ENCODE measurements around the gene MAGI3.
A peak's percentile ranks its signal among the peaks of the same experiment; 100 is the strongest.

MAGI3 gene

DNA sequence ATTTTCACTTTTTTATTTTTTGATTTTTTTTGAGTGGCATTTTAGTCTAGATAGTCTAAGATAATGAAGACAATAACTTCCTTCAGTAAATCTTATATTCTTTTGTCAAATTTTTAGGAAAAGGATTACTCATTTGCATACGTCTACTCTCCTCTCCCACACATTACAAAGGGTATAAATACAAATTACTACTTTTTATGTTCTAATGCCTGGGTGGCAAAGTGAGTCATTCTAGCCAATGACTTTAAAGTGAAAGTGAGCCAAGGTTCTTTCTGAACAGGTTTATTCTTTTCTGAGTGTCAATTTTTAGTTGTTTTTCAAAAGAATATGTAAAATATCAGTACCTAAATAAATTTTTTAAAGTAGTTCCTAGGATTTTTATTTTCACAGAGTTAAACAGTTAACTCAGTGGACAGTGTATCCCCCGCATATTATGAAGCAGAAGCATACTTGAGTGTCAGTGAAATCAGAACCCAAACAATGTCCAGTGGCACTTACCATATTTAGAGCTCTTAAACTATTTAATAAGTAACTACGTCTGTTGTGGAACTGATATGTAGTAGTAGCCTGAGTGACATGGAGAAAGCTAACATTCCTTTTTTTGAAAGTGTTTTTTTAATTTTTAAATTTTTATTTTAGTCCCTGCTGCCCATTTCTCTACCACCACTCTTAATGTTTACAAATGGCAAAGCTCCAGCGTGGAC, 227.3 kb downstream of the MAGI3 start:
- peaks cover 0 to 10% of the 10 kb centered on the region in 2 experiments; a peak in 1 of 3 replicates for H3K36me3 ChIP-seq (ENCODE audit: control insufficient read depth in 2 of 2, insufficient read depth in 1 of 2, low read length in 2 of 2)
- POLR2A ChIA-PET: no interaction called here
- no peak overlapping the region for H3K27ac ChIP-seq (ENCODE audit: extremely low read depth, low read depth, low read length)
- H3K4me1 ChIP-seq (ENCODE audit: control insufficient read depth, insufficient read depth, low read length): no peaks in the 10 kb centered on the region
- no peaks in the 10 kb centered on the region for H3K9me3 ChIP-seq (ENCODE audit: control insufficient read depth, insufficient read depth, low read depth, low read length)
- TF ChIP-seq, protein P1, sequence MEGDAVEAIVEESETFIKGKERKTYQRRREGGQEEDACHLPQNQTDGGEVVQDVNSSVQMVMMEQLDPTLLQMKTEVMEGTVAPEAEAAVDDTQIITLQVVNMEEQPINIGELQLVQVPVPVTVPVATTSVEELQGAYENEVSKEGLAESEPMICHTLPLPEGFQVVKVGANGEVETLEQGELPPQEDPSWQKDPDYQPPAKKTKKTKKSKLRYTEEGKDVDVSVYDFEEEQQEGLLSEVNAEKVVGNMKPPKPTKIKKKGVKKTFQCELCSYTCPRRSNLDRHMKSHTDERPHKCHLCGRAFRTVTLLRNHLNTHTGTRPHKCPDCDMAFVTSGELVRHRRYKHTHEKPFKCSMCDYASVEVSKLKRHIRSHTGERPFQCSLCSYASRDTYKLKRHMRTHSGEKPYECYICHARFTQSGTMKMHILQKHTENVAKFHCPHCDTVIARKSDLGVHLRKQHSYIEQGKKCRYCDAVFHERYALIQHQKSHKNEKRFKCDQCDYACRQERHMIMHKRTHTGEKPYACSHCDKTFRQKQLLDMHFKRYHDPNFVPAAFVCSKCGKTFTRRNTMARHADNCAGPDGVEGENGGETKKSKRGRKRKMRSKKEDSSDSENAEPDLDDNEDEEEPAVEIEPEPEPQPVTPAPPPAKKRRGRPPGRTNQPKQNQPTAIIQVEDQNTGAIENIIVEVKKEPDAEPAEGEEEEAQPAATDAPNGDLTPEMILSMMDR (tag by site-specific recombination; IDR thresholded peaks at IDR 0.05): no peak
- no peak overlapping the region for H3K4me3 ChIP-seq (ENCODE audit: low read depth, low read length)
- CTCF ChIA-PET: interaction anchor here (0.6 kb wide), 1 partner anchor 26 kb away, joined by 3 read pairs; no protein-coding TSS in a partner anchor

DNA sequence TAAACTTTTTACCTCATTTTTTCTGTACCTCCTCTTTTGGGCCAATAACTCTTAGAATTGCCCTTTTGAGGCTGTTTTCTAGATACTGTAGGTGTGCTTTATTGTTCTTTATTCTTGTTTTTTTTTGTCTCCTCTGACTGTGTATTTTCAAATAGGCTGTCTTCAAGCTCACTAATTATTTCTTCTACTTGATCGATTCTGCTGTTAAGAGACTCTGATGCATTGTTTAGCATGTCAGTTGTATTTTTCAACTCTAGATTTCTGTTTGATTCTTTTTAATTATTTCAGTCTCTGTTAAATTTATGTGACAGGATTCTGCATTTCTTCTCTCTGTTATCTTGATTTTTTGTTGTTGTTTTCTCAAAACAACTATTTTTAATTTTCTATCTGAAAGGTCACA, 238.7 kb downstream of the MAGI3 start:
- Histone ChIP-seq H3K36me3 (ENCODE audit: control insufficient read depth in 2 of 2, insufficient read depth in 1 of 2, low read length in 2 of 2) (no peaks in the 10 kb centered on the region), H3K27ac (ENCODE audit: extremely low read depth, low read depth, low read length) (no peak overlapping the region), H3K9me3 (ENCODE audit: control insufficient read depth, insufficient read depth, low read depth, low read length) (no peaks in the 10 kb centered on the region), H3K4me3 (ENCODE audit: low read depth, low read length) (no peak overlapping the region), H3K4me1 (ENCODE audit: control insufficient read depth, insufficient read depth, low read length) (no peaks in the 10 kb centered on the region)
- ChIA-PET CTCF (interaction anchor here (0.6 kb wide), 1 partner anchor 206 kb away, joined by 3 read pairs; no protein-coding TSS in a partner anchor), POLR2A (no interaction called here)
- TF ChIP-seq SETDB1 (IDR thresholded peaks at IDR 0.05; ENCODE audit: insufficient read length, low read length) (peak; percentile 64), ZNF311 (tag by site-specific recombination; IDR thresholded peaks at IDR 0.05; ENCODE audit: borderline replicate concordance) (no peak)
- TF ChIP-seq, protein P2, sequence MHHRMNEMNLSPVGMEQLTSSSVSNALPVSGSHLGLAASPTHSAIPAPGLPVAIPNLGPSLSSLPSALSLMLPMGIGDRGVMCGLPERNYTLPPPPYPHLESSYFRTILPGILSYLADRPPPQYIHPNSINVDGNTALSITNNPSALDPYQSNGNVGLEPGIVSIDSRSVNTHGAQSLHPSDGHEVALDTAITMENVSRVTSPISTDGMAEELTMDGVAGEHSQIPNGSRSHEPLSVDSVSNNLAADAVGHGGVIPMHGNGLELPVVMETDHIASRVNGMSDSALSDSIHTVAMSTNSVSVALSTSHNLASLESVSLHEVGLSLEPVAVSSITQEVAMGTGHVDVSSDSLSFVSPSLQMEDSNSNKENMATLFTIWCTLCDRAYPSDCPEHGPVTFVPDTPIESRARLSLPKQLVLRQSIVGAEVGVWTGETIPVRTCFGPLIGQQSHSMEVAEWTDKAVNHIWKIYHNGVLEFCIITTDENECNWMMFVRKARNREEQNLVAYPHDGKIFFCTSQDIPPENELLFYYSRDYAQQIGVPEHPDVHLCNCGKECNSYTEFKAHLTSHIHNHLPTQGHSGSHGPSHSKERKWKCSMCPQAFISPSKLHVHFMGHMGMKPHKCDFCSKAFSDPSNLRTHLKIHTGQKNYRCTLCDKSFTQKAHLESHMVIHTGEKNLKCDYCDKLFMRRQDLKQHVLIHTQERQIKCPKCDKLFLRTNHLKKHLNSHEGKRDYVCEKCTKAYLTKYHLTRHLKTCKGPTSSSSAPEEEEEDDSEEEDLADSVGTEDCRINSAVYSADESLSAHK (tag by site-specific recombination; IDR thresholded peaks at IDR 0.05): no peak

DNA sequence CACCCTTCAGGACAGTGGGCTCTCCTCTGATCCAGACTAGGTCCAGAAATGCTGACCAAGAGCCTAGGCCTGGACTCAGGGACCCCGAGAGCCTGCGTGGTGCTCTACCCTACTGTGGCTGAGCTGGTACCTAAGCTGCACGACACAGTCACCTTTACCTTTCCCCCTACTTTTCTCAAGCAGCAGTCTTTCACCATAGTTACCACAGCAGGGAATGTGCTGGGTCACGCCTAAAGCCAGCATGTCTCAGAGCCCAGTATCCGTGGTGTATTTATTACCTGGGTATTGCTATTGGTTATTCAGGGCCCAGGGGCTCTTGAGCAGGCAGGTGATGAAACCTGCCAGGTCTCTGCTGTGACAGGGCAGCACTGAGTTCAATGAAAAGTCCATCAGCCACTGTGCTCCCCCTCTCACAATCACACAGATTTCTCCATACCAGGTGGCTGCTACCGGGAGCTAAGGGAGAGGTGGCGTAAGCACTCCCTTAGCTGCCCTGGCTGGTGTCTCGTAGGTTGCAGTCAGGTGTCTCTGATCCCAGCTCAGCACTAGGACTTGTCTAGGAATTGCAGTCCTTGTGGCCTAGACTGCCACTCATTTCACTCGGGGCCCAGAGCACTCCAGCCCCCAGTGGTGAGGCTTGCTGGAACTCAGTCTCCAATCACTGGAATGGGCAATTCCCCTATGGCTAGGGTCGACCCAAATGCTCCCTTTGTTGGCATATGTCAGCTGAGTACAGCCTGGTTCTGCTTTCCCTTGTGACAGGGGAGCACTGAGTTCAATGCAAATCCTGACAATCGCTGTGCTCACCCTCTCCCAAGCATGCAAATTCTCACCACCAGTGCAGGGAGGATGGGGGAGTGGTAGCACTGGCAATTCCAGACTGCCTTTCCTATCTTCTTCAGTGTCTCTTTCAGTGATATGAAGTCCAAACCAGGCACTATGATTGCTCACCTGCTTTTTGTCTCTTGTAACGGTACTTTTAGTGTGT, 240.3 kb downstream of the MAGI3 start:
- POLR2A ChIA-PET: interaction anchor here (0.6 kb wide), 1 partner anchor 87 kb away, joined by 6 read pairs; no protein-coding TSS in a partner anchor
- CTCF ChIA-PET: no interaction called here
- no peaks in the 10 kb centered on the region for H3K36me3 ChIP-seq (ENCODE audit: control insufficient read depth in 2 of 2, insufficient read depth in 1 of 2, low read length in 2 of 2)
- H3K27ac ChIP-seq (ENCODE audit: extremely low read depth, low read depth, low read length): no peak overlapping the region
- no peak overlapping the region for H3K4me3 ChIP-seq (ENCODE audit: low read depth, low read length)
- H3K9me3 ChIP-seq (ENCODE audit: control insufficient read depth, insufficient read depth, low read depth, low read length): no peaks in the 10 kb centered on the region
- H3K4me1 ChIP-seq (ENCODE audit: control insufficient read depth, insufficient read depth, low read length): no peaks in the 10 kb centered on the region
- no peak for TF ChIP-seq ZNF324 (tag by site-specific recombination; IDR thresholded peaks at IDR 0.05)
- TF ChIP-seq FEZF1 (tag by site-specific recombination; IDR thresholded peaks at IDR 0.05): no peak
- TF ChIP-seq, protein P3, sequence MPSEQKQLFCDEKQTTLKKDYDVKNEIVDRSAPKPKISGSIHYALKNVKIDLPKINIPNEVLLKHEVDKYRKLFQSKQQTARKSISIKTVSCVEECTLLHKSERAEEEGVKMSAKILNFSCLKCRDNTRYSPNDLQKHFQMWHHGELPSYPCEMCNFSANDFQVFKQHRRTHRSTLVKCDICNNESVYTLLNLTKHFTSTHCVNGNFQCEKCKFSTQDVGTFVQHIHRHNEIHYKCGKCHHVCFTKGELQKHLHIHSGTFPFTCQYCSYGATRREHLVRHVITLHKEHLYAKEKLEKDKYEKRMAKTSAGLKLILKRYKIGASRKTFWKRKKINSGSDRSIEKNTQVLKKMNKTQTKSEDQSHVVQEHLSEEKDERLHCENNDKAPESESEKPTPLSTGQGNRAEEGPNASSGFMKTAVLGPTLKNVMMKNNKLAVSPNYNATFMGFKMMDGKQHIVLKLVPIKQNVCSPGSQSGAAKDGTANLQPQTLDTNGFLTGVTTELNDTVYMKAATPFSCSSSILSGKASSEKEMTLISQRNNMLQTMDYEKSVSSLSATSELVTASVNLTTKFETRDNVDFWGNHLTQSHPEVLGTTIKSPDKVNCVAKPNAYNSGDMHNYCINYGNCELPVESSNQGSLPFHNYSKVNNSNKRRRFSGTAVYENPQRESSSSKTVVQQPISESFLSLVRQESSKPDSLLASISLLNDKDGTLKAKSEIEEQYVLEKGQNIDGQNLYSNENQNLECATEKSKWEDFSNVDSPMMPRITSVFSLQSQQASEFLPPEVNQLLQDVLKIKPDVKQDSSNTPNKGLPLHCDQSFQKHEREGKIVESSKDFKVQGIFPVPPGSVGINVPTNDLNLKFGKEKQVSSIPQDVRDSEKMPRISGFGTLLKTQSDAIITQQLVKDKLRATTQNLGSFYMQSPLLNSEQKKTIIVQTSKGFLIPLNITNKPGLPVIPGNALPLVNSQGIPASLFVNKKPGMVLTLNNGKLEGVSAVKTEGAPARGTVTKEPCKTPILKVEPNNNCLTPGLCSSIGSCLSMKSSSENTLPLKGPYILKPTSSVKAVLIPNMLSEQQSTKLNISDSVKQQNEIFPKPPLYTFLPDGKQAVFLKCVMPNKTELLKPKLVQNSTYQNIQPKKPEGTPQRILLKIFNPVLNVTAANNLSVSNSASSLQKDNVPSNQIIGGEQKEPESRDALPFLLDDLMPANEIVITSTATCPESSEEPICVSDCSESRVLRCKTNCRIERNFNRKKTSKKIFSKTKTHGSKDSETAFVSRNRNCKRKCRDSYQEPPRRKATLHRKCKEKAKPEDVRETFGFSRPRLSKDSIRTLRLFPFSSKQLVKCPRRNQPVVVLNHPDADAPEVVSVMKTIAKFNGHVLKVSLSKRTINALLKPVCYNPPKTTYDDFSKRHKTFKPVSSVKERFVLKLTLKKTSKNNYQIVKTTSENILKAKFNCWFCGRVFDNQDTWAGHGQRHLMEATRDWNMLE (tag by site-specific recombination; conservative IDR thresholded peaks at IDR 0.05; ENCODE audit: low read depth): no peak
- TF ChIP-seq, protein P1 (tag by site-specific recombination; IDR thresholded peaks at IDR 0.05): no peak
- no peak for TF ChIP-seq ZNF423 (tag by site-specific recombination; IDR thresholded peaks at IDR 0.05)
- no peak for TF ChIP-seq YY1 (tag by site-specific recombination; IDR thresholded peaks at IDR 0.05)
- no peak for TF ChIP-seq ZNF600 (tag by site-specific recombination; IDR thresholded peaks at IDR 0.05)
- TF ChIP-seq, protein P4, sequence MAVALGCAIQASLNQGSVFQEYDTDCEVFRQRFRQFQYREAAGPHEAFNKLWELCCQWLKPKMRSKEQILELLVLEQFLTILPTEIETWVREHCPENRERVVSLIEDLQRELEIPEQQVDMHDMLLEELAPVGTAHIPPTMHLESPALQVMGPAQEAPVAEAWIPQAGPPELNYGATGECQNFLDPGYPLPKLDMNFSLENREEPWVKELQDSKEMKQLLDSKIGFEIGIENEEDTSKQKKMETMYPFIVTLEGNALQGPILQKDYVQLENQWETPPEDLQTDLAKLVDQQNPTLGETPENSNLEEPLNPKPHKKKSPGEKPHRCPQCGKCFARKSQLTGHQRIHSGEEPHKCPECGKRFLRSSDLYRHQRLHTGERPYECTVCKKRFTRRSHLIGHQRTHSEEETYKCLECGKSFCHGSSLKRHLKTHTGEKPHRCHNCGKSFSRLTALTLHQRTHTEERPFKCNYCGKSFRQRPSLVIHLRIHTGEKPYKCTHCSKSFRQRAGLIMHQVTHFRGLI (tag by site-specific recombination; IDR thresholded peaks at IDR 0.05): no peak
- TF ChIP-seq HOXC10 (CRISPR knock-in tag; IDR thresholded peaks at IDR 0.05): no peak
- no peak for TF ChIP-seq RBAK (tag by site-specific recombination; IDR thresholded peaks at IDR 0.05)
- no peak for TF ChIP-seq ZBTB17 (tag by site-specific recombination; IDR thresholded peaks at IDR 0.05)
